ENCODE data around the gene HVCN1. TPM values are rescaled to one million over a fixed set of nuclear protein-coding genes. Genes with fewer than 3 reads are reported as not detected.

Gene HVCN1
- total RNA-seq, 1 donor: 2.9 TPM

GRCh38 chr12:110622582-110622981 is 66.3 kb downstream of the HVCN1 start:
- Histone ChIP-seq H3K36me3 (ENCODE audit: insufficient read depth, low read length) (peaks cover 13% of the 10 kb centered on the region), H3K79me2 (ENCODE audit: insufficient read depth, low read length) (no peaks in the 10 kb centered on the region), H3K4me1 (ENCODE audit: insufficient read depth, low read length) (no peaks in the 10 kb centered on the region), H3K4me3 (ENCODE audit: insufficient read depth, low read length) (no peak overlapping the region), H3K9me3 (ENCODE audit: low read depth, low read length) (no peaks in the 10 kb centered on the region), H3K27me3 (ENCODE audit: insufficient read depth, low read length) (no peaks in the 10 kb centered on the region), H3K27ac (ENCODE audit: low read depth, low read length) (no peak overlapping the region), H3K4me2 (ENCODE audit: insufficient read depth, low read length) (no peak overlapping the region), H4K20me1 (ENCODE audit: insufficient read depth, low read length) (no peaks in the 10 kb centered on the region), H2AFZ (ENCODE audit: low read length) (no peak overlapping the region)
- DNase-seq (ENCODE audit: insufficient read length, low spot score, missing footprints): no peak
- TF ChIP-seq CTCF (IDR thresholded peaks at IDR 0.05; ENCODE audit: extremely low read depth, low read depth, low read length): no peak

GRCh38 chr12:110619534-110619953 is 69.4 kb downstream of the HVCN1 start:
- Histone ChIP-seq H3K4me3 (ENCODE audit: insufficient read depth, low read length) (no peak overlapping the region), H3K4me2 (ENCODE audit: insufficient read depth, low read length) (no peak overlapping the region), H3K9me3 (ENCODE audit: low read depth, low read length) (no peaks in the 10 kb centered on the region), H3K79me2 (ENCODE audit: insufficient read depth, low read length) (peaks cover 1% of the 10 kb centered on the region), H3K36me3 (ENCODE audit: insufficient read depth, low read length) (peaks cover 4% of the 10 kb centered on the region), H3K27ac (ENCODE audit: low read depth, low read length) (no peak overlapping the region), H3K27me3 (ENCODE audit: insufficient read depth, low read length) (no peaks in the 10 kb centered on the region), H2AFZ (ENCODE audit: low read length) (no peak overlapping the region), H4K20me1 (ENCODE audit: insufficient read depth, low read length) (no peaks in the 10 kb centered on the region), H3K4me1 (ENCODE audit: insufficient read depth, low read length) (peaks cover 5% of the 10 kb centered on the region)
- no peak for TF ChIP-seq CTCF (IDR thresholded peaks at IDR 0.05; ENCODE audit: extremely low read depth, low read depth, low read length)
- no peak for DNase-seq (ENCODE audit: insufficient read length, low spot score, missing footprints)

GRCh38 chr12:110616471-110617115 is 72.3 kb downstream of the HVCN1 start:
- Histone ChIP-seq H3K27me3 (ENCODE audit: insufficient read depth, low read length) (no peaks in the 10 kb centered on the region), H3K9me3 (ENCODE audit: low read depth, low read length) (no peaks in the 10 kb centered on the region)
- no peak for TF ChIP-seq CTCF (IDR thresholded peaks at IDR 0.05; ENCODE audit: extremely low read depth, low read depth, low read length)

GRCh38 chr12:110615171-110615570 is 73.7 kb downstream of the HVCN1 start:
- Histone ChIP-seq H3K4me2 (ENCODE audit: insufficient read depth, low read length) (no peak overlapping the region), H3K27me3 (ENCODE audit: insufficient read depth, low read length) (no peaks in the 10 kb centered on the region)

More at GRCh38 chr12:110616471-110617115, 72.3 kb downstream of the HVCN1 start:
- Histone ChIP-seq H3K36me3 (ENCODE audit: insufficient read depth, low read length) (no peaks in the 10 kb centered on the region), H3K4me3 (ENCODE audit: insufficient read depth, low read length) (no peak overlapping the region), H3K4me2 (ENCODE audit: insufficient read depth, low read length) (no peak overlapping the region), H3K79me2 (ENCODE audit: insufficient read depth, low read length) (peaks cover 3% of the 10 kb centered on the region), H2AFZ (ENCODE audit: low read length) (no peak overlapping the region), H3K27ac (ENCODE audit: low read depth, low read length) (no peak overlapping the region), H3K4me1 (ENCODE audit: insufficient read depth, low read length) (peaks cover 8% of the 10 kb centered on the region), H4K20me1 (ENCODE audit: insufficient read depth, low read length) (no peaks in the 10 kb centered on the region)
- no peak for DNase-seq (ENCODE audit: insufficient read length, low spot score, missing footprints)

More at GRCh38 chr12:110615171-110615570, 73.7 kb downstream of the HVCN1 start:
- H3K36me3 ChIP-seq (ENCODE audit: insufficient read depth, low read length): no peaks in the 10 kb centered on the region
- H3K4me3 ChIP-seq (ENCODE audit: insufficient read depth, low read length): no peak overlapping the region
- no peaks in the 10 kb centered on the region for H3K9me3 ChIP-seq (ENCODE audit: low read depth, low read length)
- no peak for DNase-seq (ENCODE audit: insufficient read length, low spot score, missing footprints)
- H3K4me1 ChIP-seq (ENCODE audit: insufficient read depth, low read length): peaks cover 8% of the 10 kb centered on the region
- TF ChIP-seq CTCF (IDR thresholded peaks at IDR 0.05; ENCODE audit: extremely low read depth, low read depth, low read length): no peak
- peaks cover 3% of the 10 kb centered on the region for H3K79me2 ChIP-seq (ENCODE audit: insufficient read depth, low read length)
- H4K20me1 ChIP-seq (ENCODE audit: insufficient read depth, low read length): no peaks in the 10 kb centered on the region
- no peak overlapping the region for H2AFZ ChIP-seq (ENCODE audit: low read length)
- H3K27ac ChIP-seq (ENCODE audit: low read depth, low read length): no peak overlapping the region
